NB4 (cell line): ENCODE measurements around the gene INPP5B.

ENCODE experiments used
- POLR2A ChIP-seq: IDR thresholded peaks from 2 replicates; pipeline ENCODE4 v1.6.1; 2011; ENCODE audit warnings: mild to moderate bottlenecking; ENCODE audit not compliant: insufficient read length; ENCODE audit errors: extremely low read depth
- TF ChIP-seq, protein P1 (sequence below): IDR thresholded peaks from 2 replicates; pipeline ENCODE4 v1.6.1; 2011; ENCODE audit warnings: low read depth, low read length
- TF ChIP-seq, protein P2 (sequence below): IDR thresholded peaks from one replicate; pipeline ENCODE4 v1.5.1; 2012; ENCODE audit warnings: low read depth, low read length

DNA sequence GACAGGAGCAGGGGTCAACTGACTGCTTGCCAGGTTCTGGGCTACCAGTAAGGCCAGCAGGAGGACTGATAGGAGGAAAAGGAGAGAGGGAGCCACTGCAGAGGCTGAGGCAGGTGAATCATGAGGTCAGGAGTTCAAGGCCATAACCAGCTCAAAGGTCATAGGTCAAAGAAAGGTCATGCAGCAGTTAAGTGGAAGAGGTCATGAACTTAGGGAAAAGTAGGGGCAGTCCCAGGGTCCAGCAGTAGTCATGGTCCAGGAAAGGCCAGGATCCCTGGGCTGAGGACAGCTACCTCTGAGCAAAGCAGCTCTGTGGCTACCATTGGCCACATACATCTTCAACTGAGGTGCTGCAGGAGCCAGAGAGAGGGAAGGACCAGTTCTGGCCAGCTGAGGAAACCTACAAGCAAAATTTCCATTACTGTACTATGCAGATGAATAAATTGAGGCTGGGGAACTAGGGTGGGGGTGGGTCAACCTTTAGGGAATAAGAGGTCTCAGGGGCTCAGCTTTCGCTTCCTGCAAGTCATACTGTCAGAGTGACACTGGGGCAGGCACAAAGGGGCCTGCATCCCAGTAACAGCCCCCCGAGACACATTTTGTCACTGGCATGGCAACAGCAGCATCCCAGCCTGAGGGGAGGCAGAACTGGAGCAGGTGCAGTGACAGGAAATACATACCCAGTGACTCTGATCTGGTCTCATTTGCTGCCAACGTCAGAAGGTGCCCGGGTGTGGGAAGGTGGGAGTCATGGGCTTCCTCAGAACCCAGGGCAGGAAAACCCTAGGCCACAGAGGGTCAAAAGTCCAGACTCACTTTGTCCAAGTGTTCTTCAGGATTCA, 5.2 kb upstream of the INPP5B start:
- TF ChIP-seq, protein P1, sequence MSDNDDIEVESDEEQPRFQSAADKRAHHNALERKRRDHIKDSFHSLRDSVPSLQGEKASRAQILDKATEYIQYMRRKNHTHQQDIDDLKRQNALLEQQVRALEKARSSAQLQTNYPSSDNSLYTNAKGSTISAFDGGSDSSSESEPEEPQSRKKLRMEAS: no peak
- TF ChIP-seq, protein P2, sequence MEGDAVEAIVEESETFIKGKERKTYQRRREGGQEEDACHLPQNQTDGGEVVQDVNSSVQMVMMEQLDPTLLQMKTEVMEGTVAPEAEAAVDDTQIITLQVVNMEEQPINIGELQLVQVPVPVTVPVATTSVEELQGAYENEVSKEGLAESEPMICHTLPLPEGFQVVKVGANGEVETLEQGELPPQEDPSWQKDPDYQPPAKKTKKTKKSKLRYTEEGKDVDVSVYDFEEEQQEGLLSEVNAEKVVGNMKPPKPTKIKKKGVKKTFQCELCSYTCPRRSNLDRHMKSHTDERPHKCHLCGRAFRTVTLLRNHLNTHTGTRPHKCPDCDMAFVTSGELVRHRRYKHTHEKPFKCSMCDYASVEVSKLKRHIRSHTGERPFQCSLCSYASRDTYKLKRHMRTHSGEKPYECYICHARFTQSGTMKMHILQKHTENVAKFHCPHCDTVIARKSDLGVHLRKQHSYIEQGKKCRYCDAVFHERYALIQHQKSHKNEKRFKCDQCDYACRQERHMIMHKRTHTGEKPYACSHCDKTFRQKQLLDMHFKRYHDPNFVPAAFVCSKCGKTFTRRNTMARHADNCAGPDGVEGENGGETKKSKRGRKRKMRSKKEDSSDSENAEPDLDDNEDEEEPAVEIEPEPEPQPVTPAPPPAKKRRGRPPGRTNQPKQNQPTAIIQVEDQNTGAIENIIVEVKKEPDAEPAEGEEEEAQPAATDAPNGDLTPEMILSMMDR: no peak
- TF ChIP-seq POLR2A: no peak
